ENCODE measurements around the gene C1orf105.
"Not testable (repeated sequence)": the region's sequence is repeated elsewhere in the genome, so short reads cannot be mapped to it uniquely, and the experiment has no call there.

Gene C1orf105

DNA sequence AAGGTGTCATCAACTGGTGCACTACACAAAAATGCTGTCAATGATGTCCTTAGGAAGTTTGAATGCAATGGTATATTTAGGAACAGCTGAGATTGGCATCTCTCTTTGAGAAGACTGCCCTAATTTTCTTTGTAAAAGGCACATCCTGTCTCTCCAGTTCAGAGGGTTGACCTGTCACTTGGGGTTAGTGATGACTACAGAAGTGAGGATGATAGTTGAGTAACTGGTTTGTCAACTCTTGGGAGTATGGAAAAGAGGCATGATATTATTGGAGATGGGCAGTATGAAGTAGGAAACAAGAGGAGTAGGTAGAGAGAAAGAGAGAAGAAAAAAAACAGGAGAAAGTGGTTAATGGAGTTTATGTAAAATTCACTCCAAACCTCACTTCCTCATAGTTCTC, 63.8 kb downstream of the C1orf105 start:
- no peaks in the 10 kb centered on the region for H3K36me3 ChIP-seq (ENCODE audit: control insufficient read depth, insufficient read depth, low read length)
- H3K27me3 ChIP-seq (ENCODE audit: control insufficient read depth, insufficient read depth, low read length) = no peaks in the 10 kb centered on the region; the same call in 1 of the 2 replicates
- no peak for DNase-seq (ENCODE audit: low read depth, low spot score)
- no peaks in the 10 kb centered on the region for H3K9me3 ChIP-seq (ENCODE audit: control insufficient read depth, insufficient read depth, low read length)
- H3K4me3 ChIP-seq (ENCODE audit: low read length) = no peak overlapping the region
- no peaks in the 10 kb centered on the region for H3K4me1 ChIP-seq (ENCODE audit: control insufficient read depth, insufficient read depth, low read length)
- no peak overlapping the region for H3K27ac ChIP-seq (ENCODE audit: low read length)

DNA sequence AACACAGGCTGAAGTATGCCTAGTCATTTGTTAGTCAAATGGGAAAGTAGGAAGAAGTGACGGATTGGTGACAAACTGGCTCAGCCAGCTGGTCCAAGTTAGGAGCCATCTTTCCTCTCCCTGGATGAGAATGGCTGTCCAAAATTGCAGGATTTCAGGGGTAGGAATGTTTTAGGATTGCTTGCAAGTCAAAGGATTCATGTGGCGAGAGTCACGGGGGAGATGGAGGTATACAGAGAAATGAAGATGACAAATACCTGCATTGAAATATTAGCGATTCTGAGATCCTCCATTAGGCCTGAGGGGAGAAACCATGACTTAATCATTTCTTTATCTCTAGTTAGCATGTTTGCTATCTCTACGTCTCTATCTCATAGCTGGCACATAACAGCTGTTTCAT, 65.1 kb downstream of the C1orf105 start:
- Histone ChIP-seq H3K9me3 (ENCODE audit: control insufficient read depth, insufficient read depth, low read length) (no peaks in the 10 kb centered on the region), H3K27me3 (ENCODE audit: control insufficient read depth, insufficient read depth, low read length) (no peaks in the 10 kb centered on the region; the same call in 1 of the 2 replicates), H3K36me3 (ENCODE audit: control insufficient read depth, insufficient read depth, low read length) (no peaks in the 10 kb centered on the region), H3K27ac (ENCODE audit: low read length) (no peak overlapping the region), H3K4me3 (ENCODE audit: low read length) (no peak overlapping the region), H3K4me1 (ENCODE audit: control insufficient read depth, insufficient read depth, low read length) (no peaks in the 10 kb centered on the region)
- DNase-seq (ENCODE audit: low read depth, low spot score) = no peak
- WGBS (ENCODE audit: insufficient coverage, insufficient read length) = no CpG with 5 or more reads among the region's 5 CpGs

GRCh38 chr1:172486805-172487454, 66.4 kb downstream of the C1orf105 start:
- no peaks in the 10 kb centered on the region for H3K36me3 ChIP-seq (ENCODE audit: control insufficient read depth, insufficient read depth, low read length)

GRCh38 chr1:172487550-172487949, 67.1 kb downstream of the C1orf105 start:
- Histone ChIP-seq H3K4me1 (ENCODE audit: control insufficient read depth, insufficient read depth, low read length) (no peaks in the 10 kb centered on the region), H3K4me3 (ENCODE audit: low read length) (no peak overlapping the region), H3K9me3 (ENCODE audit: control insufficient read depth, insufficient read depth, low read length) (no peaks in the 10 kb centered on the region), H3K27ac (ENCODE audit: low read length) (no peak overlapping the region), H3K36me3 (ENCODE audit: control insufficient read depth, insufficient read depth, low read length) (no peaks in the 10 kb centered on the region), H3K27me3 (ENCODE audit: control insufficient read depth, insufficient read depth, low read length) (no peaks in the 10 kb centered on the region; the same call in 1 of the 2 replicates)
- DNase-seq (ENCODE audit: low read depth, low spot score) = no peak
- no CpG with 5 or more reads among the region's 4 CpGs for WGBS (ENCODE audit: insufficient coverage, insufficient read length)

More at GRCh38 chr1:172486805-172487454, 66.4 kb downstream of the C1orf105 start:
- WGBS (ENCODE audit: insufficient coverage, insufficient read length) = no CpG with 5 or more reads among the region's 3 CpGs
- Histone ChIP-seq H3K4me3 (ENCODE audit: low read length) (no peak overlapping the region), H3K27ac (ENCODE audit: low read length) (no peak overlapping the region), H3K27me3 (ENCODE audit: control insufficient read depth, insufficient read depth, low read length) (no peaks in the 10 kb centered on the region; the same call in 1 of the 2 replicates), H3K9me3 (ENCODE audit: control insufficient read depth, insufficient read depth, low read length) (no peaks in the 10 kb centered on the region), H3K4me1 (ENCODE audit: control insufficient read depth, insufficient read depth, low read length) (no peaks in the 10 kb centered on the region)
- DNase-seq (ENCODE audit: low read depth, low spot score) = no peak

DNA sequence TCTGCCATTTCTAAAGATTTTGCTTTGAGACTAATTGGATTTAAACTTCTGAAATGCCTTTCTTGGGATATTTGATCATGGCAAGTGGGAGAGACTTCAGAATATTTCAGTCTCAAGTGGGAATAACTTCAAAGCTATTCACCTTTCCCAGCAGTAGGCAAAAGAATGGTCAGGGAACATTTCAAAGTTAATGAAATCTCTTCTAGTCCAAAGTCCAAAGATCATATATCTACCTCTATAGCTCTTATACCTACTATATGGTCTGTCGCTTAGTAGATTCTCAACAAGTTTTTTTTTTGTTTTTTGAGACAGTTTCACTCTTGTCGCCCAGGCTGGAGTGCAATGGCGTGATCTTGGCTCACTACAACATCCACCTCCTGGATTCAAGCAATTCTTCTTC, 67.9 kb downstream of the C1orf105 start:
- Histone ChIP-seq H3K4me1 (ENCODE audit: control insufficient read depth, insufficient read depth, low read length) (no peaks in the 10 kb centered on the region), H3K27me3 (ENCODE audit: control insufficient read depth, insufficient read depth, low read length) (no peaks in the 10 kb centered on the region; the same call in 1 of the 2 replicates), H3K27ac (ENCODE audit: low read length) (no peak overlapping the region), H3K4me3 (ENCODE audit: low read length) (no peak overlapping the region), H3K36me3 (ENCODE audit: control insufficient read depth, insufficient read depth, low read length) (no peaks in the 10 kb centered on the region), H3K9me3 (ENCODE audit: control insufficient read depth, insufficient read depth, low read length) (no peaks in the 10 kb centered on the region)
- WGBS (ENCODE audit: insufficient coverage, insufficient read length) = no CpG with 5 or more reads among the region's 3 CpGs
- no peak for DNase-seq (ENCODE audit: low read depth, low spot score)

DNA sequence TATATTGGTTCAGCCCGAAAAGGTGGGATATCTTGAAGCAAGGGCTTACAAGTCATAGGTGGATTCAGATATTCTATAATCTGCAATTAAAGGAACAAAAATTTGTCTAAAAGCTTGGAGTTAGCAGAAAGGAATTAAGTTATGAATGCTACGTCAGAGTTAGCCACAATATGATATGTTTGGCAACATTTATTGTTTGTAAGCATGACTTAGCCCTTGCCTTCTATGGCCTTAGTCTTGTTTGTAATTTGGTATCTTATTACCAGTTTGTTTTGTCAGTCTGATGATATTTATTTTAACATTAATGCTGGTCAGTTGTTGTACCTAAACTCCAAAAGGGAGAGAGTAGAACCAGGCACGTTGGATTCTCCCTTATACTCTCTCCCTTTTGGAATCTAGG, 69.4 kb downstream of the C1orf105 start:
- no CpG with 5 or more reads among the region's 3 CpGs for WGBS (ENCODE audit: insufficient coverage, insufficient read length)
- Histone ChIP-seq H3K27me3 (ENCODE audit: control insufficient read depth, insufficient read depth, low read length) (no peaks in the 10 kb centered on the region; the same call in 1 of the 2 replicates), H3K36me3 (ENCODE audit: control insufficient read depth, insufficient read depth, low read length) (no peaks in the 10 kb centered on the region), H3K27ac (ENCODE audit: low read length) (no peak overlapping the region), H3K4me1 (ENCODE audit: control insufficient read depth, insufficient read depth, low read length) (no peaks in the 10 kb centered on the region), H3K4me3 (ENCODE audit: low read length) (no peak overlapping the region), H3K9me3 (ENCODE audit: control insufficient read depth, insufficient read depth, low read length) (no peaks in the 10 kb centered on the region)
- DNase-seq (ENCODE audit: low read depth, low spot score) = no peak

DNA sequence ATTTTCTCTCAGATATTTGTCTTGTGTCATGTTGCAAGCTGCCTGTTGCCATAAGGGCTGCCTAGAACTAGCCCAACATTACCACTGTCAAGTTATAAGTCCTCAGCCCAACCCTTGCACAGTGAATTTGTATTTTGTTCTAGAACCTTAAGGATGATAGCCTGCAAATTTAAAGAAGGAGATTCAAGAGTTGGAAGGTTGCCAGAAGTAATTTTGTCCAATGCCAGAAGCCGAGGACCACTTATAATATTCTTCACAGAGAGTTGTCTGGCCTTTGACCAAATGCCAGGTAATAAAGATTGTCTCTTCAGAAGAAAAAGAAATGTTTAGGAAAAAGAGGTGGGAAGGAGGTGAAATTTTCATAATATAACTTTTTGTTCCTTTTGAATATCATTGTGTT, 71.9 kb downstream of the C1orf105 start:
- no peak overlapping the region for H3K4me3 ChIP-seq (ENCODE audit: low read length)
- no peaks in the 10 kb centered on the region for H3K27me3 ChIP-seq (ENCODE audit: control insufficient read depth, insufficient read depth, low read length)
- DNase-seq (ENCODE audit: low read depth, low spot score) = no peak
- no peak overlapping the region for H3K27ac ChIP-seq (ENCODE audit: low read length)
- H3K9me3 ChIP-seq (ENCODE audit: control insufficient read depth, insufficient read depth, low read length) = no peaks in the 10 kb centered on the region
- H3K4me1 ChIP-seq (ENCODE audit: control insufficient read depth, insufficient read depth, low read length) = no peaks in the 10 kb centered on the region
- WGBS (ENCODE audit: insufficient coverage, insufficient read length) = no CpG with 5 or more reads among the region's 1 CpG
- H3K36me3 ChIP-seq (ENCODE audit: control insufficient read depth, insufficient read depth, low read length) = no peaks in the 10 kb centered on the region

DNA sequence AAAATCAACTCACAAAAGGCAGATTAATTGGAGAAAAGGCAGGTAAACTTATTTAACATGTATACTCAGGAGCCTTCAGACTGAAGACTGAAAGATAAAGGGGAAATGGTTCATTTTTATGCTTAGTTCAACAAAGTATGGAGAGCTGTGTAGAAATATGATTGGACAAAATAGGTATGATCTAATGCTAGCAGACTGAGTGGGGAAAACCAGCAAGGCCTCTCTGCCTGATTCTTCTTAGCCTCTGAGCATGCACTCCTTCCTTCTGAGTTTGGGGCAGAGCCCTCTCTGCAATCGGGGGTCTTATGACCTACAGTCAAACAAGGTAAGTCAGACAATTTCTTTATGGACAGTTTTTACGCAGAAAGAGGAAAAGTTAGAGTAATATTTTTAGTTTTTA, 73.7 kb downstream of the C1orf105 start:
- Histone ChIP-seq H3K9me3 (ENCODE audit: control insufficient read depth, insufficient read depth, low read length) (no peaks in the 10 kb centered on the region), H3K27me3 (ENCODE audit: control insufficient read depth, insufficient read depth, low read length) (no peaks in the 10 kb centered on the region), H3K4me1 (ENCODE audit: control insufficient read depth, insufficient read depth, low read length) (no peaks in the 10 kb centered on the region), H3K27ac (ENCODE audit: low read length) (no peak overlapping the region), H3K4me3 (ENCODE audit: low read length) (no peak overlapping the region), H3K36me3 (ENCODE audit: control insufficient read depth, insufficient read depth, low read length) (no peaks in the 10 kb centered on the region)
- DNase-seq (ENCODE audit: low read depth, low spot score) = no peak
- no CpG with 5 or more reads among the region's 2 CpGs for WGBS (ENCODE audit: insufficient coverage, insufficient read length)

DNA sequence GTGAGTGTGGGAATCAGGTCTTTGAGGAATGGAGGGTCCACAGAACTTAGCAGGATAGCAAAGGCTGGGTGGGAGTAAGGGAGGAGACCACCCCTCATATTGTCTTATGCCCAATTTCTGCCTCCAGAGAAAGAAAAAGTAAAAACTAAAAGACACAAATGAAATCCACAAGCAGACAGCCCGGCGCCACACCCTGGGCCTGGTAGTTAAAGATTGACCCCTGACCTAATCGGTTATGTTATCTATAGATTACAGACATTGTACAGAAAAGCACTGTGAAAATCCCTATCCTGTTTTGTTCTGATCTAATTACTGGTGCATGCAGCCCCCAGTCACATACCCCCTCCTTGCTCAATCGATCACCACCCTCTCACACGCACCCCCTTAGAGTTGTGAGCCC, 75.6 kb downstream of the C1orf105 start:
- no CpG with 5 or more reads among the region's 5 CpGs for WGBS (ENCODE audit: insufficient coverage, insufficient read length)
- H3K9me3 ChIP-seq (ENCODE audit: control insufficient read depth, insufficient read depth, low read length); H3K27me3 ChIP-seq (ENCODE audit: control insufficient read depth, insufficient read depth, low read length): not testable (repeated sequence)

GRCh38 chr1:172496678-172497077, 76.2 kb downstream of the C1orf105 start:
- Histone ChIP-seq H3K27ac (ENCODE audit: low read length) (no peak overlapping the region), H3K4me1 (ENCODE audit: control insufficient read depth, insufficient read depth, low read length) (no peaks in the 10 kb centered on the region; the same call in 1 of the 2 replicates), H3K9me3 (ENCODE audit: control insufficient read depth, insufficient read depth, low read length) (no peaks in the 10 kb centered on the region), H3K36me3 (ENCODE audit: control insufficient read depth, insufficient read depth, low read length) (no peaks in the 10 kb centered on the region), H3K27me3 (ENCODE audit: control insufficient read depth, insufficient read depth, low read length) (no peaks in the 10 kb centered on the region), H3K4me3 (ENCODE audit: low read length) (no peak overlapping the region)
- DNase-seq (ENCODE audit: low read depth, low spot score) = no peak
- WGBS (ENCODE audit: insufficient coverage, insufficient read length) = no CpG with 5 or more reads among the region's 1 CpG

More for the DNA sequence above, 75.6 kb downstream of the C1orf105 start:
- not testable (repeated sequence) for DNase-seq (ENCODE audit: low read depth, low spot score); H3K4me1 ChIP-seq (ENCODE audit: control insufficient read depth, insufficient read depth, low read length); H3K27ac ChIP-seq (ENCODE audit: low read length); H3K4me3 ChIP-seq (ENCODE audit: low read length); H3K36me3 ChIP-seq (ENCODE audit: control insufficient read depth, insufficient read depth, low read length)

GRCh38 chr1:172497230-172497629, 76.7 kb downstream of the C1orf105 start:
- Histone ChIP-seq H3K4me1 (ENCODE audit: control insufficient read depth, insufficient read depth, low read length) (no peaks in the 10 kb centered on the region; the same call in 1 of the 2 replicates), H3K27me3 (ENCODE audit: control insufficient read depth, insufficient read depth, low read length) (no peaks in the 10 kb centered on the region), H3K4me3 (ENCODE audit: low read length) (no peak overlapping the region), H3K9me3 (ENCODE audit: control insufficient read depth, insufficient read depth, low read length) (no peaks in the 10 kb centered on the region), H3K36me3 (ENCODE audit: control insufficient read depth, insufficient read depth, low read length) (no peaks in the 10 kb centered on the region), H3K27ac (ENCODE audit: low read length) (no peak overlapping the region)
- no peak for DNase-seq (ENCODE audit: low read depth, low spot score)
- no CpG with 5 or more reads among the region's 5 CpGs for WGBS (ENCODE audit: insufficient coverage, insufficient read length)
